Heart right ventricle (tissue), 16 donors: Measurements from ENCODE around the gene OR4C12. TPM values are rescaled to one million over a fixed set of nuclear protein-coding genes. Genes with fewer than 3 reads are reported as not detected.
A peak's percentile ranks its signal among the peaks of the same experiment; 100 is the strongest.
"Not testable (repeated sequence)": the region's sequence is repeated elsewhere in the genome, so short reads cannot be mapped to it uniquely, and the experiment has no call there.

Source experiments
- ATAC-seq, 8 donors: fragments of 200-7000 bp; cut with Tn5 transposase; one replicate each; pipeline ENCODE4 v1.9.1; 2020; ENCODE audit warnings: mild to moderate bottlenecking in 8 of 8, moderate library complexity in 8 of 8, moderate number of reproducible peaks in 1 of 8
- DNase-seq, 2 donors: peaks; one replicate each; pipeline ENCODE4 v3.0.0-alpha.2; 2020
- H3K27ac ChIP-seq, 10 donors: fragments of 200-600 bp; sonication (generic) in 2 of 10; one replicate each; pipeline versions ENCODE4 v1.5.0 to v1.8.0; 2020 to 2022; ENCODE audit warnings: mild to moderate bottlenecking in 3 of 10
- H3K27me3 ChIP-seq, 7 donors: fragments of 200-600 bp; one replicate each; pipeline ENCODE4 v1.8.0; 2021 to 2022; ENCODE audit warnings: mild to moderate bottlenecking in 2 of 7
- H3K36me3 ChIP-seq, 9 donors: fragments of 200-600 bp; sonication (generic) in 1 of 9; one replicate each; pipeline versions ENCODE4 v1.5.0 to v1.8.0; 2020 to 2022; ENCODE audit warnings: mild to moderate bottlenecking in 2 of 9
- H3K4me1 ChIP-seq, 9 donors: fragments of 200-600 bp; sonication (generic) in 1 of 9; one replicate each; pipeline versions ENCODE4 v1.5.0 to v1.8.0; 2020 to 2022; ENCODE audit warnings: mild to moderate bottlenecking in 4 of 9
- H3K4me3 ChIP-seq, 10 donors: fragments of 200-600 bp; sonication (generic) in 2 of 10; one replicate each; pipeline versions ENCODE4 v1.5.0 to v1.8.0; 2020 to 2022; ENCODE audit warnings: mild to moderate bottlenecking in 7 of 10, moderate library complexity in 2 of 10
- H3K9me3 ChIP-seq, 11 donors: fragments of 200-600 bp in 10 of 11; sonication (generic) in 2 of 11; one replicate each; pipeline versions ENCODE4 v1.5.0 to v1.8.0; 2013 to 2022; ENCODE audit warnings: mild to moderate bottlenecking in 2 of 11, control low read depth in 1 of 11, moderate library complexity in 1 of 11
- WGBS, 2 donors: extraction: QIAGEN DNeasy Blood & Tissue Kit; methylation state at CpG; one replicate each; pipeline ENCODE4 v1.1.7; 2013; ENCODE audit warnings: inconsistent platforms in 1 of 2; 5-methylcytosine and 5-hydroxymethylcytosine counted together
- intact Hi-C, 10 donors: fragments of 100-400 bp; cut with DNase I; formaldehyde crosslinking; loops; one replicate each; pipeline versions ENCODE4 v1.11.1 to v1.14.2; 2022
- long read RNA-seq, 3 donors: library from polyadenylated mRNA; unstranded; transcript quantifications; one replicate each; pipeline ENCODE4 v2.0.0, GENCODE V29; 2020 to 2021
- polyA plus RNA-seq, 2 donors: library from polyadenylated mRNA; stranded (reverse); fragments of 200-250 nt; gene quantifications; one replicate each; pipeline ENCODE4 v1.2.3, GENCODE V29; 2013
- total RNA-seq, 10 donors: library from RNA; stranded (reverse); fragmentation: NEBNext Ultra II Directional in 3 of 10; extraction: Animal tissue kit (Norgen Biotek cat#: 25700) in 3 of 10; gene quantifications; one replicate each; pipeline versions ENCODE4 v1.2.1 to v1.2.4, GENCODE V29; 2021 to 2023
- TF ChIP-seq, protein P1 (sequence below), 9 donors: fragments of 200-600 bp; sonication (generic) in 2 of 9; IDR thresholded peaks; one replicate each; pipeline versions ENCODE4 v1.5.0 to v1.8.0; 2021 to 2022; ENCODE audit warnings: antibody characterized with exemption in 9 of 9, mild to moderate bottlenecking in 5 of 9, moderate library complexity in 1 of 9
- donor health status: Arrhythmogenic right ventricular cardiomyopathy.
- donor health status: ischemic (EF 13 %, LVEDD 7.1; RV severe dilation, severe dysfunction).
- donor health status: healthy with polysubstance abuse.
- donor health status: DM: no; HTN: yes; CAD: no.
- donor health status: DM: no; HTN: no; CAD: no.
- donor health status: ischemic (EF 25% LVEDD 6.9; RV normal size, moderate dysfunction).
- donor health status: ischemic (EF 25% LVEDD 5.7; RV mildly dilated, moderate dysfunction).
- donor health status: healthy.
- donor health status: DM: yes; HTN: yes; CAD: no.
- donor health status: Ischemic cardiomyopathy.
- donor health status: ischemic (EF 35%, LVEDD 5.7; RV mildly dilated, moderate dysfunction).
- donor health status: nonischemic (EF 11% LVEDD 7.7; RV severe dilation, severe dysfunction).
- donor health status: DM: yes; HTN: yes; CAD: no.
- donor health status: PGD.
- donor health status: ischemic (EF 29% LVEDD 5.4; RV normal size, mild dysfunction).
- donor health status: nonischemic (EF 23%, LVEDD 6.1; RV moderate dilation, normal function).

Gene OR4C12
- total RNA-seq = not detected
- not detected for polyA plus RNA-seq
- long read RNA-seq, donor 1 = 0 reads
- long read RNA-seq, donor 2 = 0 reads
- long read RNA-seq, donor 3 = 0 reads

DNA sequence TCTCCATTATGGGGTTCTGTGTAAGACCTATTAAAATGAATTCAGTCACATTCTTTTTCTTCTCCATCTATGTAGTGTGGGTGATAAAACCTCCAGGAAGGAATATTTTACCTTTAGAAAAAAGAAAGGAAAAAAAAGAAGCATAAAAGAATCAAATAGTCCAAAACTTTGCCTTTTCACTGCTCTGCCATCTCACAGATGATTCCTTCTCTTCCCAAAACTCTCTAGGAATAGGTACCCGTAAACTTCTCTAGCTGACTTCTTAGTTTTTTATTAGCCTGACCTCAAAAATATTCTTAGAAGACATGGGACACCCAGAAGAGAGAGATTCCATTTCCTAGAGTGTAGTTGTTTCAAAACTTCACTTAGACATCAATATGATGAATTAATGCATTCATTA is at the start of gene OR4C12:
Gene OR4C12 (minus strand): TSS at position 101 of the 400 bp plus-strand sequence. CDS start 34 bp downstream, at position 67.
- H3K4me3 ChIP-seq, ATAC-seq, H3K4me1 ChIP-seq, DNase-seq, H3K27ac ChIP-seq, H3K36me3 ChIP-seq, H3K9me3 ChIP-seq, H3K27me3 ChIP-seq, intact Hi-C loops: not testable (repeated sequence)
- WGBS, 2 donors = 18 to 22% methylated on average over 1 of the region's 1 CpG

GRCh38 chr11:50030193-50030592 is 47.9 kb upstream of the OR4C12 start:
- DNase-seq (no peak), ATAC-seq (peak in 6 of 8 donors; percentile 17 to 97 (median 82))
- Histone ChIP-seq H3K36me3 (no peaks in the 10 kb centered on the region), H3K9me3 (peaks cover 0 to 30% (median 0%) of the 10 kb centered on the region in 11 donors), H3K27me3 (no peaks in the 10 kb centered on the region), H3K4me1 (peaks cover 0 to 10% (median 0%) of the 10 kb centered on the region in 9 donors), H3K4me3 (no peak overlapping the region), H3K27ac (no peak overlapping the region)
- intact Hi-C loops = no loop called here
- TF ChIP-seq, protein P1, sequence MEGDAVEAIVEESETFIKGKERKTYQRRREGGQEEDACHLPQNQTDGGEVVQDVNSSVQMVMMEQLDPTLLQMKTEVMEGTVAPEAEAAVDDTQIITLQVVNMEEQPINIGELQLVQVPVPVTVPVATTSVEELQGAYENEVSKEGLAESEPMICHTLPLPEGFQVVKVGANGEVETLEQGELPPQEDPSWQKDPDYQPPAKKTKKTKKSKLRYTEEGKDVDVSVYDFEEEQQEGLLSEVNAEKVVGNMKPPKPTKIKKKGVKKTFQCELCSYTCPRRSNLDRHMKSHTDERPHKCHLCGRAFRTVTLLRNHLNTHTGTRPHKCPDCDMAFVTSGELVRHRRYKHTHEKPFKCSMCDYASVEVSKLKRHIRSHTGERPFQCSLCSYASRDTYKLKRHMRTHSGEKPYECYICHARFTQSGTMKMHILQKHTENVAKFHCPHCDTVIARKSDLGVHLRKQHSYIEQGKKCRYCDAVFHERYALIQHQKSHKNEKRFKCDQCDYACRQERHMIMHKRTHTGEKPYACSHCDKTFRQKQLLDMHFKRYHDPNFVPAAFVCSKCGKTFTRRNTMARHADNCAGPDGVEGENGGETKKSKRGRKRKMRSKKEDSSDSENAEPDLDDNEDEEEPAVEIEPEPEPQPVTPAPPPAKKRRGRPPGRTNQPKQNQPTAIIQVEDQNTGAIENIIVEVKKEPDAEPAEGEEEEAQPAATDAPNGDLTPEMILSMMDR (IDR thresholded peaks at IDR 0.05) = no peak
- WGBS, 2 donors = 28 to 34% methylated on average over 1 of the region's 1 CpG

DNA sequence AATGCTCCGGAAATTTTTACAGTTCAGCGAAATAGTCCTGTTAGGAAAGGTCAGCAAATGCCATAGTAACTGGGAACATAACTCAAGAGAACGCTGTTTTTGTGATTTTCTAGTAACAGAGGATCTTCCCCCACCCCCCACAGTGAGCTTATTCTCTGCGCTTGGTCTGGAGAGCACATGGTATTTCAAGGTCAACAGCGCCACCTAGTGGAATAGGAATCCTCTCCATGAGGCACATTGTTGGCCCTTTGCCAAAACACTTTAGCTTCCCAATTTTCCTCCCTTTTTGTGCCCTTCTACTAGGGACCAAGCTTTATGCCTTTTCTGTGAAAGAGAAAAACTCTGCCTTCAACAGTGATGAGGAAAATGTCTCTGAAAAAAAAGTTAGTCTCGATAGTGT is 13.2 kb upstream of the OR4C12 start:
- H3K27ac ChIP-seq = no peak overlapping the region
- H3K4me3 ChIP-seq = no peak overlapping the region
- TF ChIP-seq, protein P1 (IDR thresholded peaks at IDR 0.05) = peak; percentile 21 to 61 (median 45)
- no peaks in the 10 kb centered on the region for H3K4me1 ChIP-seq
- ATAC-seq (no peak), DNase-seq (peak in 1 of 2 donors; percentile 44)
- peaks cover 0 to 51% (median 12%) of the 10 kb centered on the region in 11 donors for H3K9me3 ChIP-seq
- no peaks in the 10 kb centered on the region for H3K36me3 ChIP-seq
- intact Hi-C loops = no loop called here
- 39 to 45% methylated on average over 6 of the region's 6 CpGs for WGBS, 2 donors
- no peaks in the 10 kb centered on the region for H3K27me3 ChIP-seq

GRCh38 chr11:49973439-49973838 is 8.9 kb downstream of the OR4C12 start:
- intact Hi-C loops, H3K27me3 ChIP-seq, DNase-seq, H3K4me1 ChIP-seq, H3K4me3 ChIP-seq, H3K36me3 ChIP-seq, H3K27ac ChIP-seq, ATAC-seq: not testable (repeated sequence)
- H3K9me3 ChIP-seq = peaks cover 0 to 25% (median 4%) of the 10 kb centered on the region in 11 donors
- 78 to 81% methylated on average over 4 of the region's 4 CpGs for WGBS, 2 donors

GRCh38 chr11:49952091-49952490 is 30.2 kb downstream of the OR4C12 start, which contains the start of gene OR4C13:
TSS of gene OR4C13 (plus strand) at chr11:49952391. CDS start at chr11:49952423, 32 bp downstream.
- Histone ChIP-seq H3K4me1 (no peaks in the 10 kb centered on the region), H3K27me3 (no peaks in the 10 kb centered on the region), H3K9me3 (peaks cover 0 to 24% (median 0%) of the 10 kb centered on the region in 11 donors), H3K36me3 (no peaks in the 10 kb centered on the region), H3K27ac (no peak within 1 kb of the TSS), H3K4me3 (no peak within 1 kb of the TSS)
- TF ChIP-seq, protein P1 (IDR thresholded peaks at IDR 0.05) = no peak
- 80 to 85% methylated on average over 1 of the region's 1 CpG for WGBS, 2 donors
- no peak for DNase-seq
- intact Hi-C loops = no loop called here
- ATAC-seq = no peak

GRCh38 chr11:49948701-49949100 is 33.6 kb downstream of the OR4C12 start:
- H3K4me1 ChIP-seq, intact Hi-C loops, H3K4me3 ChIP-seq, DNase-seq, H3K27me3 ChIP-seq, ATAC-seq, H3K36me3 ChIP-seq, H3K27ac ChIP-seq: not testable (repeated sequence)
- 51 to 58% methylated on average over 1 of the region's 1 CpG for WGBS, 2 donors
- peaks cover 0 to 47% (median 6%) of the 10 kb centered on the region in 11 donors for H3K9me3 ChIP-seq
